IMR-90 (cell line): ENCODE results near the gene WAS. TPM values are rescaled to one million over a fixed set of nuclear protein-coding genes. Genes with fewer than 3 reads are reported as not detected.

Source experiments
- ATAC-seq: fragments of 200-7000 bp; cut with Tn5 transposase; 2 replicates; pipeline ENCODE4 v1.9.1; 2020; ENCODE audit warnings: low read depth, mild to moderate bottlenecking, moderate library complexity
- BruUV-seq: library from RNA; stranded (reverse); fragments of 400-500 nt; replicated peaks from 2 replicates; lab custom pipeline; 2021; lab: Mats Ljungman, UMichigan
- CTCF ChIA-PET: fragments of 300-600 bp; formaldehyde crosslinking; extraction: SDS; loops from one replicate; lab custom pipeline; 2021; ENCODE audit warnings: antibody characterized with exemption; lab: Yijun Ruan, JAX
- POLR2A ChIA-PET: fragments of 300-600 bp; sonication (Branson Sonifier 250); formaldehyde crosslinking; loops from one replicate; lab custom pipeline; 2022; ENCODE audit warnings: antibody characterized with exemption; ENCODE audit not compliant: unreplicated experiment; lab: Charles Lee
- DNase-seq: peaks from one replicate; pipeline ENCODE4 v3.0.0; 2013
- H2AFZ ChIP-seq: replicated peaks from 2 replicates; pipeline ENCODE3; 2013; ENCODE audit warnings: low read length, mild to moderate bottlenecking; ENCODE audit not compliant: poor library complexity
- H2AK5ac ChIP-seq: 2 replicates; pipeline ENCODE4 v1.6.1; 2013; ENCODE audit warnings: low read depth, low read length, inconsistent platforms
- H2AK9ac ChIP-seq: replicated peaks from 2 replicates; pipeline ENCODE3; 2013; ENCODE audit warnings: mild to moderate bottlenecking, low read depth, low read length, moderate library complexity; ENCODE audit not compliant: poor library complexity
- H2BK120ac ChIP-seq: 2 replicates; pipeline ENCODE4 v1.6.1; 2013; ENCODE audit warnings: low read depth, low read length, inconsistent platforms
- H2BK15ac ChIP-seq: 3 replicates; pipeline ENCODE4 v1.6.1; 2013; ENCODE audit warnings: low read depth, low read length, inconsistent platforms
- H2BK20ac ChIP-seq: 2 replicates; pipeline ENCODE4 v1.6.1; 2013; ENCODE audit warnings: low read depth, mild to moderate bottlenecking, inconsistent platforms, low read length, moderate library complexity
- H2BK5ac ChIP-seq: 2 replicates; pipeline ENCODE4 v1.6.1; 2013; ENCODE audit warnings: mild to moderate bottlenecking, low read depth, low read length, inconsistent platforms; ENCODE audit not compliant: poor library complexity, severe bottlenecking
- H3K14ac ChIP-seq: replicated peaks from 2 replicates; pipeline ENCODE4 v1.6.1; 2013; ENCODE audit warnings: low read depth, low read length, inconsistent platforms
- H3K18ac ChIP-seq: 2 replicates; pipeline ENCODE4 v1.6.1; 2013; ENCODE audit warnings: low read depth, low read length, control low read depth
- H3K23ac ChIP-seq: 2 replicates; pipeline ENCODE4 v1.6.1; 2013; ENCODE audit warnings: low read depth, low read length, inconsistent platforms
- H3K27ac ChIP-seq: 2 replicates; pipeline ENCODE4 v1.5.1; 2013; ENCODE audit warnings: mild to moderate bottlenecking, control low read depth, low read length; ENCODE audit not compliant: insufficient read depth
- H3K27me3 ChIP-seq: 2 replicates; pipeline ENCODE4 v1.6.1; 2013; ENCODE audit warnings: low read length; ENCODE audit not compliant: control insufficient read depth, insufficient read depth
- H3K36me3 ChIP-seq: 2 replicates; pipeline ENCODE4 v1.6.1; 2013; ENCODE audit warnings: low read length, mixed read lengths; ENCODE audit not compliant: control insufficient read depth, insufficient read depth
- H3K4ac ChIP-seq: 2 replicates; pipeline ENCODE4 v1.6.1; 2013; ENCODE audit warnings: low read depth, low read length, inconsistent platforms
- H3K4me1 ChIP-seq: 2 replicates; pipeline ENCODE4 v1.6.1; 2013; ENCODE audit warnings: low read length, mixed read lengths; ENCODE audit not compliant: control insufficient read depth, insufficient read depth
- H3K4me2 ChIP-seq: 2 replicates; pipeline ENCODE4 v1.6.1; 2013; ENCODE audit warnings: low read depth, mild to moderate bottlenecking, control low read depth, low read length, moderate library complexity
- H3K4me3 ChIP-seq: 2 replicates; pipeline ENCODE4 v1.5.1; 2013; ENCODE audit warnings: low read depth, mild to moderate bottlenecking, control low read depth, low read length, moderate library complexity; ENCODE audit not compliant: insufficient read depth
- H3K56ac ChIP-seq: 2 replicates; pipeline ENCODE4 v1.6.1; 2013; ENCODE audit warnings: low read length, inconsistent platforms; ENCODE audit not compliant: insufficient read depth; ENCODE audit errors: extremely low read depth
- H3K79me1 ChIP-seq, 2 experiments: 2 replicates each; pipeline ENCODE4 v1.6.1; 2013; ENCODE audit warnings: low read length in 2 of 2, inconsistent platforms in 1 of 2, low read depth in 1 of 2
- H3K9ac ChIP-seq: 2 replicates; pipeline ENCODE4 v1.6.1; 2013; ENCODE audit warnings: low read depth, low read length, control low read depth
- H3K9me1 ChIP-seq: 2 replicates; pipeline ENCODE4 v1.6.1; 2013; ENCODE audit warnings: low read length, inconsistent platforms; ENCODE audit not compliant: insufficient read depth
- H3K9me3 ChIP-seq: 2 replicates; pipeline ENCODE4 v1.6.1; 2013; ENCODE audit warnings: low read length; ENCODE audit not compliant: control insufficient read depth, insufficient read depth
- H4K20me1 ChIP-seq: 2 replicates; pipeline ENCODE4 v1.6.1; 2013; ENCODE audit warnings: low read length, inconsistent platforms; ENCODE audit not compliant: insufficient read depth
- H4K5ac ChIP-seq: 2 replicates; pipeline ENCODE4 v1.6.1; 2013; ENCODE audit warnings: mild to moderate bottlenecking, low read depth, low read length, control low read depth
- H4K8ac ChIP-seq, 2 experiments: 2 replicates each; pipeline ENCODE4 v1.6.1; 2013; ENCODE audit warnings: low read depth in 2 of 2, low read length in 2 of 2, control low read depth in 1 of 2, inconsistent platforms in 1 of 2
- H4K91ac ChIP-seq: 2 replicates; pipeline ENCODE4 v1.6.1; 2013; ENCODE audit warnings: low read depth, low read length, inconsistent platforms; ENCODE audit not compliant: insufficient read depth
- BHLHE40 ChIP-seq: fragments of 150-350 bp; IDR thresholded peaks from 2 replicates; pipeline ENCODE4 v1.6.1; 2016; ENCODE audit warnings: mild to moderate bottlenecking, low read depth, low read length
- CEBPB ChIP-seq: IDR thresholded peaks from 2 replicates; pipeline ENCODE4 v1.6.1; 2012; ENCODE audit warnings: low read depth, low read length, improper control_type of control experiment
- CHD1 ChIP-seq: IDR thresholded peaks from 2 replicates; pipeline ENCODE4 v1.6.1; 2012; ENCODE audit warnings: low read depth, low read length, improper control_type of control experiment
- FOS ChIP-seq: fragments of 150-350 bp; IDR thresholded peaks from 2 replicates; pipeline ENCODE4 v1.6.1; 2016; ENCODE audit warnings: low read depth, low read length
- MAFK ChIP-seq: IDR thresholded peaks from 2 replicates; pipeline ENCODE4 v1.6.1; 2012; ENCODE audit warnings: low read depth, low read length, improper control_type of control experiment
- MAZ ChIP-seq: IDR thresholded peaks from 2 replicates; pipeline ENCODE4 v1.6.1; 2012; ENCODE audit warnings: low read depth, mild to moderate bottlenecking, low read length, improper control_type of control experiment, moderate library complexity, borderline replicate concordance
- MXI1 ChIP-seq: IDR thresholded peaks from 2 replicates; pipeline ENCODE4 v1.6.1; 2012; ENCODE audit warnings: low read depth, mild to moderate bottlenecking, low read length, moderate library complexity, borderline replicate concordance
- NFE2L2 ChIP-seq: fragments of 150-350 bp; IDR thresholded peaks from 2 replicates; pipeline ENCODE4 v1.6.1; 2016; ENCODE audit warnings: low read depth, mild to moderate bottlenecking, low read length
- POLR2A ChIP-seq: IDR thresholded peaks from 2 replicates; pipeline ENCODE4 v1.6.1; 2012; ENCODE audit warnings: mild to moderate bottlenecking, low read depth, low read length
- RAD21 ChIP-seq: IDR thresholded peaks from 2 replicates; pipeline ENCODE4 v1.6.1; 2012; ENCODE audit warnings: low read length, improper control_type of control experiment
- RCOR1 ChIP-seq: IDR thresholded peaks from 2 replicates; pipeline ENCODE4 v1.6.1; 2012; ENCODE audit warnings: mild to moderate bottlenecking, low read length, improper control_type of control experiment; ENCODE audit not compliant: insufficient replicate concordance
- RFX5 ChIP-seq: IDR thresholded peaks from 2 replicates; pipeline ENCODE4 v1.8.0; 2012; ENCODE audit warnings: low read depth, mild to moderate bottlenecking, low read length, moderate library complexity
- SMC3 ChIP-seq: fragments of 150-350 bp; IDR thresholded peaks from 2 replicates; pipeline ENCODE4 v1.6.1; 2016; ENCODE audit warnings: low read depth, mild to moderate bottlenecking, antibody characterized with exemption, low read length, moderate library complexity
- dilution Hi-C: fragments of 300-500 bp; cut with HindIII; formaldehyde crosslinking; loops from one replicate; pipeline ENCODE4 v1.14.3; 2018; ENCODE audit warnings: low sequenced_read_pairs; ENCODE audit not compliant: unreplicated experiment
- in situ Hi-C: fragments of 300-500 bp; cut with MboI; formaldehyde crosslinking; loops from 3 replicates; pipeline ENCODE4 v1.14.3; 2019; ENCODE audit warnings: low sequenced_read_pairs, inconsistent platforms, mixed read lengths
- intact Hi-C: fragments of 100-400 bp; cut with micrococcal nuclease; formaldehyde crosslinking; loops from 2 replicates; pipeline ENCODE4 v1.10.0; 2022
- polyA plus RNA-seq, 3 experiments: library from polyadenylated mRNA; depleted of rRNA; stranded (reverse); fragments of >200 nt; gene quantifications; 2 replicates each; pipeline ENCODE4 v1.2.3, GENCODE V29; 2012; ENCODE audit warnings: low replicate concordance in 1 of 3
- total RNA-seq: library from RNA; depleted of rRNA; stranded (reverse); fragments of >200 nt; gene quantifications from 2 replicates; pipeline ENCODE4 v1.2.3, GENCODE V29; 2012
- TF ChIP-seq, protein P1 (sequence below): fragments of 150-350 bp; IDR thresholded peaks from 2 replicates; pipeline ENCODE4 v1.6.1; 2016; ENCODE audit warnings: low read depth, mild to moderate bottlenecking, low read length, moderate library complexity, borderline replicate concordance
- TF ChIP-seq, protein P2 (sequence below): conservative IDR thresholded peaks from 2 replicates; pipeline ENCODE4 v1.5.1; 2012; ENCODE audit warnings: mild to moderate bottlenecking, low read depth, low read length, improper control_type of control experiment
- TF ChIP-seq, protein P3 (sequence below): fragments of 150-350 bp; IDR thresholded peaks from 2 replicates; pipeline ENCODE4 v1.6.1; 2017; ENCODE audit warnings: mild to moderate bottlenecking, antibody characterized with exemption, low read length, low read depth

Gene WAS
- total and polyA plus RNA-seq, 2 of the 4 experiments (the other 2 are of a cell fraction): 0.14 TPM; not detected in 1

DNA sequence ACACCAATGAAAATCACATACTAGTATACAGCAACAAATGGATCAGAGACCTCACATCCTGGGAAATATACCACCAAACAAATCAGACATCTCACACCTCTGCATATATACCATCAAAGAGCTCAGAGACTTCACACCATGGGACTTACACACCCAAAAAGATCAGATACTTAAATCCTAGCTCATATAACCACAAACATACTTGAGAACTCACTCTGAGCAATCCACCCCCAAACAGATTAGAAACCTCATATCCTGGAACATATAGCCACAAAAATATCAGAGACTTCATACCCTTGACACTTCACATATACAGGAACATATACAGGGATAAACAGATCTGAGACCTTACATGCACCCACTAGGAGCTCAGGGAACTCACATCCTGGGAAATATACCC, 45.1 kb downstream of the WAS start:
- in situ Hi-C loops: no loop called here
- H4K8ac ChIP-seq: no peak overlapping the region
- intact Hi-C loops: no loop called here
- no peaks in the 10 kb centered on the region for H3K9me1 ChIP-seq
- DNase-seq (no peak), ATAC-seq (no peak)
- no peak overlapping the region for H2BK120ac ChIP-seq
- H3K4me2 ChIP-seq: no peak overlapping the region
- H3K27me3 ChIP-seq: peaks cover 6% of the 10 kb centered on the region
- no TSS peak for BruUV-seq
- no peaks in the 10 kb centered on the region for H3K4me1 ChIP-seq
- no peaks in the 10 kb centered on the region for H3K79me1 ChIP-seq
- no peak overlapping the region for H2AK5ac ChIP-seq
- H3K18ac ChIP-seq: no peak overlapping the region
- no peak overlapping the region for H3K56ac ChIP-seq
- H3K9me3 ChIP-seq: 0 out of 2 replicates have a peak, but pooled peaks cover 2% of the 10 kb centered on the region
- no peak overlapping the region for H3K9ac ChIP-seq
- no peak overlapping the region for H3K4me3 ChIP-seq
- no peak overlapping the region for H2AK9ac ChIP-seq
- CTCF ChIA-PET: no interaction called here
- H3K27ac ChIP-seq: no peak overlapping the region
- no peak overlapping the region for H2AFZ ChIP-seq
- H3K23ac ChIP-seq: no peak overlapping the region
- H2BK20ac ChIP-seq: no peak overlapping the region
- H3K36me3 ChIP-seq: no peaks in the 10 kb centered on the region
- POLR2A ChIA-PET: no interaction called here
- H3K14ac ChIP-seq: no peak overlapping the region
- no peak overlapping the region for H2BK15ac ChIP-seq
- no peak overlapping the region for H3K4ac ChIP-seq
- H4K5ac ChIP-seq: no peak overlapping the region
- TF ChIP-seq FOS (no peak), NFE2L2 (no peak), MAFK (no peak), MXI1 (no peak), RFX5 (no peak), RCOR1 (no peak), POLR2A (no peak), MAZ (no peak), CEBPB (no peak), RAD21 (no peak), CHD1 (no peak), BHLHE40 (no peak), SMC3 (no peak)
- TF ChIP-seq, protein P1, sequence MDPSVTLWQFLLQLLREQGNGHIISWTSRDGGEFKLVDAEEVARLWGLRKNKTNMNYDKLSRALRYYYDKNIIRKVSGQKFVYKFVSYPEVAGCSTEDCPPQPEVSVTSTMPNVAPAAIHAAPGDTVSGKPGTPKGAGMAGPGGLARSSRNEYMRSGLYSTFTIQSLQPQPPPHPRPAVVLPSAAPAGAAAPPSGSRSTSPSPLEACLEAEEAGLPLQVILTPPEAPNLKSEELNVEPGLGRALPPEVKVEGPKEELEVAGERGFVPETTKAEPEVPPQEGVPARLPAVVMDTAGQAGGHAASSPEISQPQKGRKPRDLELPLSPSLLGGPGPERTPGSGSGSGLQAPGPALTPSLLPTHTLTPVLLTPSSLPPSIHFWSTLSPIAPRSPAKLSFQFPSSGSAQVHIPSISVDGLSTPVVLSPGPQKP: no peak
- TF ChIP-seq, protein P2, sequence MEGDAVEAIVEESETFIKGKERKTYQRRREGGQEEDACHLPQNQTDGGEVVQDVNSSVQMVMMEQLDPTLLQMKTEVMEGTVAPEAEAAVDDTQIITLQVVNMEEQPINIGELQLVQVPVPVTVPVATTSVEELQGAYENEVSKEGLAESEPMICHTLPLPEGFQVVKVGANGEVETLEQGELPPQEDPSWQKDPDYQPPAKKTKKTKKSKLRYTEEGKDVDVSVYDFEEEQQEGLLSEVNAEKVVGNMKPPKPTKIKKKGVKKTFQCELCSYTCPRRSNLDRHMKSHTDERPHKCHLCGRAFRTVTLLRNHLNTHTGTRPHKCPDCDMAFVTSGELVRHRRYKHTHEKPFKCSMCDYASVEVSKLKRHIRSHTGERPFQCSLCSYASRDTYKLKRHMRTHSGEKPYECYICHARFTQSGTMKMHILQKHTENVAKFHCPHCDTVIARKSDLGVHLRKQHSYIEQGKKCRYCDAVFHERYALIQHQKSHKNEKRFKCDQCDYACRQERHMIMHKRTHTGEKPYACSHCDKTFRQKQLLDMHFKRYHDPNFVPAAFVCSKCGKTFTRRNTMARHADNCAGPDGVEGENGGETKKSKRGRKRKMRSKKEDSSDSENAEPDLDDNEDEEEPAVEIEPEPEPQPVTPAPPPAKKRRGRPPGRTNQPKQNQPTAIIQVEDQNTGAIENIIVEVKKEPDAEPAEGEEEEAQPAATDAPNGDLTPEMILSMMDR: no peak
- TF ChIP-seq, protein P3, sequence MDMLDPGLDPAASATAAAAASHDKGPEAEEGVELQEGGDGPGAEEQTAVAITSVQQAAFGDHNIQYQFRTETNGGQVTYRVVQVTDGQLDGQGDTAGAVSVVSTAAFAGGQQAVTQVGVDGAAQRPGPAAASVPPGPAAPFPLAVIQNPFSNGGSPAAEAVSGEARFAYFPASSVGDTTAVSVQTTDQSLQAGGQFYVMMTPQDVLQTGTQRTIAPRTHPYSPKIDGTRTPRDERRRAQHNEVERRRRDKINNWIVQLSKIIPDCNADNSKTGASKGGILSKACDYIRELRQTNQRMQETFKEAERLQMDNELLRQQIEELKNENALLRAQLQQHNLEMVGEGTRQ: no peak
- H4K91ac ChIP-seq: no peak overlapping the region
- no peaks in the 10 kb centered on the region for H4K20me1 ChIP-seq
- dilution Hi-C loops: no loop called here
- H2BK5ac ChIP-seq: no peak overlapping the region
